ENCODE data around the gene ADD1.
"Not testable (repeated sequence)": the region's sequence is repeated elsewhere in the genome, so short reads cannot be mapped to it uniquely, and the experiment has no call there.

The ADD1 gene

DNA sequence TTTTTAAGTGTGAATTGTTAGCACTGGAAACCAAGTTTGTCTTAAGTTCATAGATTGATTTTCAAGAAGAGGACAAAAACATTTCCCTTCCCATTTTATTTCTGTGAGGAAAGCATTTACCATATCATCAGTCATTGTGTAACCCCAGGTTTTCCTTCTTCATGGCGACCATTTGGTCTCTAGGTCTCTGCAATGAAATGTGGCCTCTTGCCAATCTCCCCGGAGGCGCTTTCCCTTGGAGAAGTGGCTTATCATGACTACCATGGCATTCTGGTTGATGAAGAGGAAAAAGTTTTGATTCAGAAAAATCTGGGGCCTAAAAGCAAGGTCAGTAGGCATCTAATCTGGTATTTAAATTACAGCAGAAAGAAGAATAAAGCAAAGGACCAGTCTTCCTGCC is 54.4 kb downstream of the ADD1 start:
- no peak for DNase-seq

DNA sequence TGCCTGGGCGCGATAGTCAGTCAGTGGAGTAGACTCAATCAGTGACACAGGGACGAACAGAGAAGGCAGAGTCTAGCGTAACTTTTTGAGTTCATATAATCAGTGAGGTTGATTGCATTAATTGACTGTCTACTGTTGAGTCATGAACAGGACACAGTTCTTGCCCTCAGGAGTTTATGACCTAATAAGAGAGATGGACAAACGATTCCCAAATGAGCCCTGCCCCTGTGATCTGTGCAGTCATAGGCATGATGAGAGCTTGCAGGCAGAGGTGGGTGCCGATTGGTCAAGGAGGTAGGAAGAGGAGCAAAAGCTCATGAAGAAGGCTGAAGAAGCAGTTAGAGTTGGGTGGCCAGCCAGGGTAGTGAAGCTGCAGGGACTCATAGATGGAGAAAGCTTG is 57.1 kb downstream of the ADD1 start:
- no peak for DNase-seq

DNA sequence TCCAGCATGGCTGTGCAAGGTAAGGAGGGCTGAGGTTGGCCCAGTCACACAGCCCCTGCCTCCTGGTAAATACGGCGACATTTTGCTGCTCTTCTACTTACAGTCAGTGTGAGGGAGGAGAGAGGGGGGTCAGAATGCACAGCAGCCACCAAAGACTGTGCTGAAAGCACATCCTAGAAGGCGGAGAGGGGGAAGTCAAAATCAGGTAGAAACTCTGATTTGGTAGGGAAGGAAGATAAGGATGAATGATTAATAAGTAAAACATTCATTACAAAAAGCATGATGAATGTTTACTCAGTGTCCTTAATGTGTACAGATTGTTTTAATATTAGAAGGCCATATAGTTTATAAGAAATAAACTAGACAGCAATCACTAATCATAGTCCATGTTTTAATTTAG is 57.5 kb downstream of the ADD1 start:
- no peak for DNase-seq

DNA sequence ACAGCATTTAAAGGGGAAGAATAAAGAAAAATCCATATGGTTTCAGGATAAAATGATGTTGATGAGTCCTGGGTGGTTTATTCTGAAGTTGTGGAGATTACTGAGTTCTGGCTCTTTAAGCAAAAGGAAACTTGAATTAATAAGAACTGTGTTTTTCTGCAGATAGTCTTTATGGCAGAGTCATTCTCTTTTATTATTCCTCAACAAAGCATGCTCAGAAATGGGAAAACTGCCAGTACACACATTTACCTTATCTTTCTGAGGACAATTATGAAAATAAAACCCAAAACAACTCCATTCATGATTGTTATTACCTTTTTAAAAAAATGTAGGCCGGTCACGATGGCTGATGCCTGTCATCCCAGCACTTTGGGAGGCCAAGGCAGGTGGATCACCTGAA is 58.5 kb downstream of the ADD1 start:
- DNase-seq: no peak

DNA sequence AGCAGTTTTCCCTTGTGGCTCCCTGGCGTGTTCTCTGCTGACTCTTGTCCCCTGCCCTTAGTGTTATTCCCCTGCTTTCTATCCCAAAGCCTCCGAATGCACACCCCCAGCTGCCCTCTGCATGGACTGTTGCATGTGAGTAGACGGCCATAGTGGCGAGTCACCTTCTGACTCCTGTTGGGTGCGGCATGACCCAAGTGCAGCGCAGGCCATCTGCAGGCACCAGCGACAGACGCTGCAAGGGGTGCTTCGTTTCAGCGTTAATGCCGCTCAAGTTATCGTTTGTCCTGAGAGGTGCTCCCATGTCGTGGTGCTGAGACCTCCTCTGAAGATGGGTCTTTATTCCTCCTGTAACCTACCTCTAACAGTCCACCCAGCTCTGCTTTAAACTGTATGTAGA is 61.9 kb downstream of the ADD1 start:
- no peak for DNase-seq

DNA sequence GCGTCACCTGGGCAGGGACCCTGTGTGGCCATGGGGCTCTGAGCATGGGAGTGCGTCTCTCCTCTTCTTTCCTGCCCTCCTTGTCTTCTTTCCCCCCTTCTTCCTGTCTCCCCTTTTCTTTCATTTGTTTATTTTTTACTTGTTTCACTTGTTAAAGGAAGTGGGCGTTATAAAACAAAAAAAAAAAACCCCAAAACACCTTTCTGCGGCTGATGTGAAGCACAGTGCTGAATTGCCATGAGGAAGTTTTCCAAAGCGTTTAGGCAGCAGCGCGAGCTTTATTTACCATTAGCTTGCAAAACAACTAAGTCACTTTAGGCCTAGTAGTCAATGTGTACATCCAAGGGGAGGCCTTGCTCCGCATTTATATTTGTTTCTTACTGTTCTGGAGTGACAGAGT is 62.6 kb downstream of the ADD1 start:
- DNase-seq: no peak

DNA sequence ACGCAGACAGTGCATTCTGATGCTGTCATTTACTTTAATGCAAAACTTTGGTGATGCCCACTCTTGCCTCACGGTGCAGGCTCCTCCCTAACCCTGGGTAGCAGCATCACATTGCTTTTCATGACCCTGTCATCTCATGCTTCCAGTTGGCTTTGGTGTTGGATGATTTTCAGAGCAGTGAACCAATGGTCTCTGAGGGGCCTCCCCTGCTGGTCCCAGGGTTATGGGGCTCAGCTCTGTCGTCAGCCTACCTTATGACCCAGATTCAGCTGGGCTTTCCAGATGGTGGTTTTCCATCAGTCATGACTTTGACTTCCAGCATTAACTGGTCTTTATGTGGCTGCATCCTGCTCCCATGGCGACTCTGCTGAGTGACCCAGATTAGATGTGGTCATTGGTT is 63.6 kb downstream of the ADD1 start:
- DNase-seq: no peak

DNA sequence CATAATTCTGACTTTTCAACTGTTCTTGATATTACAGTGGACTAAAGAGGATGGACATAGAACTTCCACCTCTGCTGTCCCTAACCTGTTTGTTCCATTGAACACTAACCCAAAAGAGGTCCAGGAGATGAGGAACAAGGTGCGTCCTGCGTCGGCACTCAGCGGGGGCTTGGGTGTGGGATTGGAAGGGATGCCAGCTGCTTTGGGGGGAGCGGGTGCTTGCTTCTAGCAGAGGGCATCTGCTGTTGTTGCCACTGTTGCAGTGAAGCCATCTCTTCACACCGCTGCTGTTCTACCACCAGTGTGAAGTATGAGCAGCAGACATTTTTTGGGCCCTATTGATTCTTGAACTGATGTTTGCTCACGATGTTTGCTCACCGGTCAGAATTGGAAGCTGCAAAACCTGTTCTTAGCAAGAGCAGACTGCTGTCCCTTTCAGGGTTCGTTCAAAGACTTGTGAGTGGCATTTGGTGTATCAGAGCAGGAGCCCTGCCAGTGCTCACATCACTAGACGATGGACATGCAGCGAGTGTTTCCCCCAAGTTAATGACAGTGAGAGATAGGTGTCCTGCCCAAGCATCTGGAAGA is 64.2 kb downstream of the ADD1 start:
- DNase-seq: no peak

DNA sequence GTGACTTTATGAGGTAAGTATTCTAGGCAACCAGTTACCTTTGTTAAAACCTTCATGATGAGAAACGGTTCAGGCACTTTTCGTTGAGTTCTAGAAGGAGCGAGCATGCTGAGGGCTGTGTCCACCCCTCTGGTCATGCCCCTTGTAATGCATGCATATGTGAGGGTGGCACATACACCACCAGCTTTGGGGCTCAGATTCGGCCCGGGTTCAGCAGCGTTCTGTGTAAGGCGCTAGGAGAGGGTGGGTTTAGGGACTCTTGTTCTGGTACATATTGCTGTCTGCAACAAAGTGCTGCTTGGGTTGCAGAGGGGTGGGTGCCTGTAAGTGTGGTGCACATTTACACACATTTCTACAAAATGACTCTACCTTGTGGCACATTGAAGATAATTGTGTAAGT is 65.0 kb downstream of the ADD1 start:
- no peak for DNase-seq

DNA sequence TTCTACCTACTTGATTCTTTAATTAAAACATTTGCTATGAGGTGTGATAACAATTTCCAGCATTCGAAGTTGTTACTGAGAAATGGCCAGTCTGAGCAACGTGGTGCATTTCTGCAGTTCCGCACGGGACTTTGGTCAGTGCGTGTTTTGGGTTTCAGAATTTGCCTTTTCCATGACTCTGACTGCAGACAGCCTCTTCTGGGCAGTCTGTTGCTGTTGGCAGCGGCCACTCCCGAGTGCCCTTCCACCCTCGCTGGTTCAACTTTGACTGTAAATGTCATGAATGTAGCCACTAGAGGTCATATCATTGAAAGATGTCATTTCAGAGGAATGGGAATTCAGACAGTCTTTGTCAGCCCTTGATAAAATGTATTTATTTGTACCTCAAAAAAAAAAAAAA is 65.9 kb downstream of the ADD1 start:
- DNase-seq: no peak

DNA sequence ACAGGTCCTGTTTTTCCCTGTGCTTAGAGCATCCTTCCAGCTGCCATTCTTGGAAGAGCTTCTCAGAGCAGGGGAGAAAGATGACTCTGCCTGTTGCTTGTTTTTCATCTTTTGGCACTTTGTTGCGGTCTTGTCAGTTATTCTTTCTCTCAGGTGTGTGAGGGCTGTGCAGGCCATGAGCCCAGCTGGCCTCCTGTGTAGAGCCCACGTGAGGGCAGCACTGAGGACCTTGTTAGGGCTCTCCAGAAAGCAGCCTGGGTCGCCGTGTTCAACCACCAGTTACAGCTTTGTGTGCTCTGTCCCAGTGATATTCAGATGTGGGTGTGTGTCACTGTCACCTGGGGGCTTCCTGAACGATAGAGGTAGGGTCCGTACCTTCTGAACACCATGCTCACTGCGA is 66.8 kb downstream of the ADD1 start:
- DNase-seq: no peak

DNA sequence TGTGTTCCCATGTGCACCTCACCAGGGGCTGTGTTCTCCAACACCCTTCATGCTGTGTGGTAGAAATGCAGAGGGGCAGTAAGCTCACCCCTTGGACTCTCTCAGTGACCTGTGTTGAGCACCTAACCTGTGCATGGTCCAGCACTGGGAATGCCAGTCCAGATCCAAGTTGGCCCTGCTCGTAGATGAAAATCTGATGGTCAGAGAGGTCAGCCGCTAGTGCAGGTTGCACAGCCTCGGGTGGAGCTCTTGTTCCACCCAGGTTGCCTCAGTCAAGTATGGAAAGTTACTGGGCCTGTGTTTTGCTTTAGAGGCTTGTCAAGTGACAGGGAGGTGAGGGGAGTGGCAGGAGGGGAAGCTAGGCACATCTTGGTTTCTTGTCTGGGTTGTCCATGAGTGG is 68.2 kb downstream of the ADD1 start:
- DNase-seq: no peak

DNA sequence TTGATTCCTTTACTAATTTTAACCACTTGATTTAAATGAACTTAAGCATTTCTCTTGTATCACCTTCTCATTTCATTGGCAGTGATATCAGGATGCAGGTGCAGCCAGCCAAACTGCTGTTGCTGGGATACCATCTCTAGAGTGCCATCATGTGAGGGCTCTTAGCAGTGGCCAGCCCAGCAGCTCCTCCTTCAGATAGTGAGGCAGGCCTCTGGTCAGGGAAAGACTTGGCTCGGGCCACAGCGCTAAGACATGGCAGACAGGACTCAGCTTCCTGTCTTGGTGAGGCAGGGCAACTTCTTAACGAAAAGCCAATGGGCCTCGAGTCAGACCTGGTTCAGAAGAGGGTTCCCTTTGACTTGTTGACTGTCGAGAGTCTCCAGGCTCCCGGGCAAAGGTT is 69.5 kb downstream of the ADD1 start:
- DNase-seq: no peak

DNA sequence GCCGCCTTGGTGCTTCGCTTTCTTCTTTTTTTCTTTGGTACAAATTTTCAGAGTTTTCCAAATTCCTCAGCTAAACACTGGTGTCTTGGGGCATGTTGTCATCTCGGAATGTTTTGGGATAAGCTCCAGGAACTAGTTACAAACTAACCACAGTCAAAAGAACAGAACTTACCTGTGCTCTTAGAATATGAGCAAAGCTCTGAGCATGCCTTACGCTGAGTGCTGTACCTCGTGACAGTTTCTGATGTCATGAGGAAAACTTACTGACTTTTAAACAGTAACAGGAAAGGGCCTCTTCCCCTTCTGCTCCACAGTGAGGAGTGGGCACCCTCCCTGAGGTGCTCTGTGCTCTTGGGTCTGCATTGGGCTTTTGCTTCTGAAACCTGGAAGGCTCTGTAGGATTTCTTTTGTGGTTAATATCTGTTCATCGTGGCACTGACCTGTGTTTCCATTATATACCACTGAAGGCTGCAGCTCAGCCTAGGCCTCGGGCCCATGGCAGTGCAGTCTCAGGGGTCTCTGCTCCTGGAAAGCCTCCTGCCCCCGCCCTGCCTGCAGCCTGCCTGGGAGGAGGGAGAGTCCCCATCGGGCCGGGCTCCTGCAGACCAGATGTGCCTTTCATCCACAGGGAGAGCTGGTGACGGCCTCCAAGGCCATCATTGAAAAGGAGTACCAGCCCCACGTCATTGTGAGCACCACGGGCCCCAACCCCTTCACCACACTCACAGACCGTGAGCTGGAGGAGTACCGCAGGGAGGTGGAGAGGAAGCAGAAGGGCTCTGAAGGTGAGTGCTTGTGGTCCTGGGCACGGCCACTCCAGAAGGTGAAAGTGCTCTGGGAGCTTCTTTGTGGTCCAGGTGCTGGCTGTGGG is 70.8 kb downstream of the ADD1 start:
- no peak for DNase-seq

DNA sequence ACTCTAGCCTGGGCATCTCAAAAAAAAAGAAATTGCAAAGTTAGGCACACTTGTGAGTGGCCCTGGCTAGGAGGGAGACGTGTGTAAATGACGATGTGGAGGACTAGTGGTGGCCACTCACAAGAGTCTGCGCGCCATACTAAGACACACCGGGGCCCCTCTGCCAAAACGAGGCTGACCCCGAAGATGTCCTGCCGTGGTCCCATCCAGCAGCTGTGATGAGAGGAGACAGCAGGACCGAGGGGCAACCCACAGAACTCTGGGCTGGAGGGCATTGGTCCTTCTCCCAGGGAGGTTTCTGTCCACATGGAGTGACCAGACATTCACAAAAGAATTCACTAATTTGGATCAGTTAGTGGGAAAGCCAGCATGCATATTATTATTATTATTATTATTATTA is 72.1 kb downstream of the ADD1 start:
- no peak for DNase-seq

DNA sequence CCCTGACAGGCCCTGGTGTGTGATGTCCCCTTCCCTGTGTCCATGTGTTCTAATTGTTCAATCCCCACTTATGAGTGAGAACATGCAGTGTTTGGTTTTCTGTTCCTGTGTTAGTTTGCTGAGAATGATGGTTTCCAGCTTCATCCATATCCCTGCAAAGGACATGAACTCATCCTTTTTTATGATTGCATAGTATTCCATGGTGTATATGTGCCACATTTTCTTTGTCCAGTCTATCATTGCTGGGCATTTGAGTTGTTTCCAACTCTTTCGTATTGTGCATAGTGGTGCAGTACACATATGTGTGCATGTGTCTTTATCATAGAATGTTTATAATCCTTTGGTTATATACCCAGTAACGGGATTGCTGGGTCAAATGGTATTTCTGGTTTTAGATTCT is 73.1 kb downstream of the ADD1 start:
- DNase-seq: not testable (repeated sequence)

DNA sequence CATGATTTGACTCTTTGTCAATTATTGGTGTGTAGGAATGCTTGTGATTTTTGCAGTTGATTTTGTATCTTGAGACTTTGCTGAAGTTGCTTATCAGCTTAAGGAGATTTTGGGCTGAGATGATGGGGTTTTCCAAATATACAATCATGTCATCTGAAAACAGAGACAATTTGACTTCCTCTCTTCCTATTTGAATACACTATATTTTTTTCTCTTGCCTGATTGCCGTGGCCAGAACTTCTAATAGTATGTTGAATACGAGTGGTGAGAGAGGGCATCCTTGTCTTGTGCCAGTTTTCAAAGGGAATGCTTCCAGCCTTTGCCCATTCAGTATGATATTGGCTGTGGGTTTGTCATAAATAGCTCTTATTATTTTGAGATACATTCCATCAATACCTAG is 74.7 kb downstream of the ADD1 start:
- not testable (repeated sequence) for DNase-seq

DNA sequence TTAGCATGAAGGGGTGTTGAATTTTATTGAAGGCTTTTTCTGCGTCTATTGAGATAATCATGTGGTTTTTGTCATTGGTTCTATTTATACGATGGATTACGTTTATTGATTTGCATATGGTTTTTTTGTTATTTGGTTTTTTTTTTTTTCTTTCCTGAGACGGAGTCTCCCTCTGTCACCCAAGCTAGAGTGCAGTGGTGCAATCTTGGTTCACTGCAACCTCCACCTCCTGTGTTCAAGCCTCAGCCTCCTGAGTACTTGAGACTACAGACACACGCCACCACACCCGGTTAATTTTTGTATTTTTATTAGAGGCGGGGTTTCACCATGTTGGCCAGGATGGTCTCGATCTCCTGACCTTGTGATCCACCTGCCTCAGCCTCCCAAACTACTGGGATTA is 75.1 kb downstream of the ADD1 start:
- DNase-seq: not testable (repeated sequence)

DNA sequence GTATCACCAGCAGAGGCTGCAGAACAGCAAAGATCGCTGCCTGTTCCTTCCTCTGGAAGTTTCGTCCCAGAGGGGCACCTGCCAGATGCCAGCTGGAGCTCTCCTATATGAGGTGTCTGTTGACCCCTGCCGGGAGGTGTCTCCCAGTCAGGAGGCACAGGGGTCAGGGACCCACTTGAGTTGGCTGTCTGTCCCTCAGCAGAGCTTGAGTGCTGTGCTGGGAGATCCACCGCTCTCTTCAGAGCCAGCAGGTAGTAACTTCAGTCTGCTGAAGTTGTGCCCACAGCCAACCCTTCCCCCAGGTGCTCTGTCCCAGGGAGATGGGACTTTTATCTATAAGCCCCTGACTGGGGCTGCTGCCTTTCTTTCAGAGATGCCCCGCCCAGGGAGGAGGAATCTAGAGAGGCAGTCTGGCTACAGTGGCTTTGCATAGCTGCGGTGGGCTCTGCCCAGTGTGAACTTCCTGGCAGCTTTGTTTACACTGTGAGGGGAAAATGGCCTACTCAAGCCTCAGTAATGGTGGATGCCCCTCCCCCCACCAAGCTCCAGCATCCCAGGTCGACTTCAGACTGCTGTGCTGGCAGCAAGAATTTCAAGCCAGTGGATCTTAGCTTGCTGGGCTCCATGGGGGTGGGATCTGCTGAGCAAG is 78.9 kb downstream of the ADD1 start:
- not testable (repeated sequence) for DNase-seq

DNA sequence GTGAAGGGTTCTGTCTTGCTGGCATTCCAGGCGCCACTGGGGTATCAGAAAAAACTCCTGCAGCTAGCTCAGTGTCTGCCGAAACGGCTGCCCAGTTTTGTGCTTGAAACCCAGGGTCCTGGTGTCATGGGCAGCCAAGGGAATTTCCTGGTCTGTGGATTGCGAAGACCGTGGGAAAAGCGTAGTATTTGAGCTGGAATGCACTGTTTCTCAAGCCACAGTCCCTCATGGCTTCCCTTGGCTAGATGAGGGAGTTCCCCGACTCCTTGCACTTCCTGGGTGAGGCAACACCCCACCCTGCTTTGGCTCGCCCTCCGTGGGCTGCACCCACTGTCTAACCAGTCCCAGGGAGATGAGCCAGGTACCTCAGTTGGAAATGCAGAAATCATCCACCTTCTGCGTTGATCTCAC is 79.5 kb downstream of the ADD1 start:
- DNase-seq: no peak

DNA sequence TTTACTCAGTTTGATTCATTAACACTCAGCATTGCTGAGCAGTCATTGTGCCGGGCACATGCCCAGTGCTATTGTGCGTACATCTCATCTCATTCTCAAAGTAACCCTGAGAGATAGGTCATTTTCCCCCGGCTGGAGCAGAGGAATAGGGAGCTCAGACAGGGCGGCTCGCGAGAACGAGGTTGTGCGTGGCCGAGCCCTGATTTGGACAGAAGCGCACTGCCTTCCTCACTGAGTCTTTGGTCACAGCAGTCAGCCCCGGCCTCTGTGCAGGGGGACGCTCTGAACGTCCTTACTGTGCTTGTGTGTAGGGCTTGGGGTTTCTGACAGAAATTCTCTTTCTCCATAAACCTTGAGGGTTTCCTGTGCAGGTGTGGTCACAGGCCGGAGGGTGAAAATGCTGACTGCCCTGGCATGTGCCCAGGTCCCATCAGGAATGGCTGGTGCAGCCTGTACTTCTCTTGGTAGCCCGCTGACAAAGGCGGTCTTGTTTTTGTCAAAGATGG is 80.1 kb downstream of the ADD1 start:
- DNase-seq: no peak

DNA sequence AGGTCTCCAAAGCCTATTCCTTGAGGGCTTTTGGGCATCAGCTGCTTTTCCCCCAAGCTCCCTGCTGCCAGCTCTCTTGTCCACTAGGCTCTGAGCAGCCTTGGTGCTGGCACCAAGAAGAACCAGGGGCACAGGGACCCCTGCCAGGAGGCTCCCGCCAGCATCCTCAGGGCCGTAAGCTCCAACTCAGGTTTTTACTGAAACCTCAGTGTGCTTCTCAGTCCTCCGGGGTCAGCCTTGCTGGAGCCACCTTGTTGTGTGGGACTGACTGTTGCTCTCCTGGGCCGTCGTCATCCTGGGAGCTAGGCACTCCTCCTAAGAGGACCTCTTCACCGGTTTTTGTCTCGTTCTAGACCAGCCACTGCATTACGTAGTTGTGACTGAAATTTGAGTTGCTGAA is 80.6 kb downstream of the ADD1 start:
- DNase-seq: no peak

DNA sequence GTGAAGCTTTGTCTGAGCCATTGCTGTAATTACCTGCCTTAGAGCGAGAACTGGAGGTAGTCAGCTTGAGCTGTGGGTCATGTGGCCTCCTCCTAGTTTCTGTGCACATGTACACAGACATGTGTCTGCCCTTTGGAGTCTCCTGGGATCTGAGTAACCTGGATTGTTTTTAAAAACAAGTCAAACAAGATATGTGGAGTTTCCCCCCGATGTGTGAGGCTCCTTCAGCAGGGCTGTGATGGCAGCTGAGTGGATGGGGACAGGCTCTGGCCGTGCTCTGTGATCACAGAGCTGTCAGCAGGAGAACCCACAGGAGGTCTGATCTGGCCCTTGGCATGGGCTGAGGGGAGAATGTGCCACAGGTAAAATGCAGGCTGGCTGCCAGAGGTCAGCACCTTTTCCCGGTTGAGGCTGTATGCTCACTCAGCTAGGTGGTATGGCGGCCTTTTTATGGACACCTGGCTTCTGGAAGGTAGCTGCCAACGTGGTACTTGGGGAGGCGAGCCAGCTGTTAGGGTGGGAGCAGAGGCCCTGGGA is 81.2 kb downstream of the ADD1 start:
- DNase-seq: no peak

DNA sequence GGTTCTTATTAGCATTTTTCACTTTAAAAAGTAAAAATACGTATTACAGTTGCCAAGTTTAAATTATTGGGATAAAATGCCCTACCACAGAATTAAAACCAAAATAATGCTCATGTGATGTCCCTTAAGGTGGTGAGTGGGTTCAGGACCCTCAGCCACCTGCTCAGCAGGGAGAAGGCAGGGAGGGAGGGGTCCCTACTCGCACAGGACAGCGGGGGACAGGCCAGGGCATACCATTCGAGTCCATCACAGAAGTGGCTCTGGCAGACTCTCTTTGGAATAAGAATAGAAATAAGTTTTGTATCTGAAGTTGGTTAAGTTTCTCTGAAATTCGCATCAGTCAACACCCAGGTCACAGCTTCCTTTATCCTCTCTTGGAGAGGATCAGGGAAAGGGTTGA is 81.9 kb downstream of the ADD1 start:
- no peak for DNase-seq

Data from bone marrow (tissue), 2 donors.